HG02852 (cell line): ENCODE data around the gene CACNB3.

Experiments
- ATAC-seq: cut with Tn5 transposase; IDR thresholded peaks from one replicate; pipeline ENCODE4 v1.9.1; 2021; ENCODE audit warnings: mild to moderate bottlenecking, moderate library complexity; ENCODE audit not compliant: unreplicated experiment

Gene CACNB3

GRCh38 chr12:48788524-48788853 lies 29.8 kb upstream of the CACNB3 start:
- no peak for ATAC-seq

- ATAC-seq: no peak
These were observed 29.2 kb upstream of the CACNB3 start, which contains the start of gene ADCY6 for GRCh38 chr12:48788854-48789775. ADCY6 (minus strand) TSS chr12:48789089; CDS start chr12:48783434, 5,655 bp downstream.

GRCh38 chr12:48789858-48790326 lies 28.4 kb upstream of the CACNB3 start:
- no peak for ATAC-seq

- ATAC-seq: no peak
These were observed 24.6 kb upstream of the CACNB3 start for GRCh38 chr12:48793696-48794095.

- no peak for ATAC-seq
These were observed 23.4 kb upstream of the CACNB3 start for GRCh38 chr12:48794870-48795269.

GRCh38 chr12:48795550-48796455 lies 22.5 kb upstream of the CACNB3 start:
- ATAC-seq: no peak

GRCh38 chr12:48796976-48797375 lies 21.3 kb upstream of the CACNB3 start:
- ATAC-seq: no peak

GRCh38 chr12:48800457-48800856 lies 17.8 kb upstream of the CACNB3 start:
- ATAC-seq: no peak

GRCh38 chr12:48800971-48801370 lies 17.3 kb upstream of the CACNB3 start:
- ATAC-seq: no peak

GRCh38 chr12:48803675-48804074 lies 14.6 kb upstream of the CACNB3 start:
- no peak for ATAC-seq

GRCh38 chr12:48807981-48808380 lies 10.3 kb upstream of the CACNB3 start:
- ATAC-seq: no peak

- ATAC-seq: no peak
These were observed 7.3 kb upstream of the CACNB3 start for GRCh38 chr12:48810903-48811431.

- ATAC-seq: no peak
These were observed 6.7 kb upstream of the CACNB3 start for GRCh38 chr12:48811437-48812090.

GRCh38 chr12:48812389-48812788 lies 5.9 kb upstream of the CACNB3 start:
- ATAC-seq: no peak

- no peak for ATAC-seq
These were observed 4.6 kb upstream of the CACNB3 start for GRCh38 chr12:48813465-48814261.

- ATAC-seq: peak; percentile 74
These were observed 3.8 kb upstream of the CACNB3 start for GRCh38 chr12:48814262-48815125.

- peak; percentile 34 for ATAC-seq
These were observed 2.9 kb upstream of the CACNB3 start for GRCh38 chr12:48815126-48816110.
